C4-2B (cell line): Measurements from ENCODE around the gene IFNGR1.
"Not testable (repeated sequence)": the region's sequence is repeated elsewhere in the genome, so short reads cannot be mapped to it uniquely, and the experiment has no call there.

Experiments used
- H3K27ac ChIP-seq: fragments of 450-650 bp; 2 replicates; pipeline ENCODE4 v1.5.1; 2017
- CTCF ChIP-seq: fragments of 450-650 bp; conservative IDR thresholded peaks from 2 replicates; pipeline ENCODE4 v1.5.1; 2017; ENCODE audit warnings: mild to moderate bottlenecking
- ZFX ChIP-seq: fragments of 450-650 bp; IDR thresholded peaks from 2 replicates; pipeline ENCODE4 v1.6.1; 2017

Gene IFNGR1

GRCh38 chr6:137261361-137261760 lies 42.2 kb upstream of the IFNGR1 start:
- H3K27ac ChIP-seq: peak overlapping the region; percentile 31
- no peak for TF ChIP-seq ZFX
- TF ChIP-seq CTCF: no peak

GRCh38 chr6:137260217-137260616 lies 41.0 kb upstream of the IFNGR1 start:
- no peak for TF ChIP-seq CTCF
- no peak for TF ChIP-seq ZFX

GRCh38 chr6:137259349-137259748 lies 40.2 kb upstream of the IFNGR1 start:
- TF ChIP-seq ZFX (no peak), CTCF (no peak)

More at GRCh38 chr6:137260217-137260616, 41.0 kb upstream of the IFNGR1 start:
- H3K27ac ChIP-seq: no peak overlapping the region

GRCh38 chr6:137258170-137258569 lies 39.0 kb upstream of the IFNGR1 start:
- H3K27ac ChIP-seq: no peak overlapping the region
- TF ChIP-seq ZFX (no peak), CTCF (no peak)

More at GRCh38 chr6:137259349-137259748, 40.2 kb upstream of the IFNGR1 start:
- no peak overlapping the region for H3K27ac ChIP-seq

GRCh38 chr6:137256350-137257103 lies 37.3 kb upstream of the IFNGR1 start:
- no peak for TF ChIP-seq ZFX
- no peak for TF ChIP-seq CTCF
- H3K27ac ChIP-seq: no peak overlapping the region

GRCh38 chr6:137254966-137255365 lies 35.8 kb upstream of the IFNGR1 start:
- H3K27ac ChIP-seq: no peak overlapping the region
- TF ChIP-seq CTCF (no peak), ZFX (no peak)

- H3K27ac ChIP-seq: not testable (repeated sequence)
Measured at GRCh38 chr6:137254430-137254829, 35.2 kb upstream of the IFNGR1 start.

- TF ChIP-seq CTCF (no peak), ZFX (no peak)
- H3K27ac ChIP-seq: no peak overlapping the region
Measured at GRCh38 chr6:137248702-137249101, 29.5 kb upstream of the IFNGR1 start.
